ENCODE measurements around the gene BMP3.

The BMP3 gene

GRCh38 chr4:81106150-81106549 lies 75.6 kb downstream of the BMP3 start:
- TF ChIP-seq CTCF (conservative IDR thresholded peaks at IDR 0.05; ENCODE audit: low read depth, low read length): no peak
- no peak overlapping the region for H3K4me3 ChIP-seq (ENCODE audit: low read depth, low read length)
- DNase-seq (ENCODE audit: low read depth): no peak

Measured in choroid plexus epithelial cell (primary cell).